GM18870 (cell line): Measurements from ENCODE around the gene ZNF385C.

Experiments
- ATAC-seq: cut with Tn5 transposase; IDR thresholded peaks from one replicate; pipeline ENCODE4 v1.9.1; 2021; ENCODE audit warnings: moderate library complexity; ENCODE audit not compliant: unreplicated experiment

ZNF385C gene

DNA sequence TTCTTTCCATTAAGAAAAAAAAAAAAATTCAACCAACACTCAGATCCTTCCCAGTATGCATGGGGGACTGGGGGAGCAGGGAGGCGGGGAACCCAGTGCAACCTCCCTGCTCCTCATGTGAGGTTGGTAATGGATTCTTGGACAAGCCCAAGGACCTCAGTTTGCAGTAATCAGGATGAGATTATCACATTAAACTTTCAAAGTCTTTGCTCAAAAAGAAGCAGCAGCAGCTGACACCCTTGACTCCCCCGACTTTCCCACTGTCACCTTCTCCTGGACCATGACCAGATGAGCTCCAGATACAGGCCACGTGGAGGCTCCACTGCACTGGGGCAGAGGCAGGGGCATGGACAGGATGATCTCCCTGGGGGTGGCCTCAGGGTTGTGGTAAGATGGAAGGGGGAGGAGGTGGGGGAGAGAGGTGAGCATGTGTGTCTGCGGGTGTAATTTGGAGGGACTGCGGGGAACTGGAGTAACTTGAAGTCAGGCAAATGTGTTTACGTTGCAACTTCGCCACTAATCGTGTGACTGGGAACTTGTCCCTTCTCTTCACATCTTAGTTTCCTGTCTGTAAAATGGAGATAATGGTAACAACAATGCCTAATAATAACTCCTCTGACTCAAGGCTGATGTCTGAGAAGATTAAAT lies 19.8 kb downstream of the ZNF385C start:
- no peak for ATAC-seq

DNA sequence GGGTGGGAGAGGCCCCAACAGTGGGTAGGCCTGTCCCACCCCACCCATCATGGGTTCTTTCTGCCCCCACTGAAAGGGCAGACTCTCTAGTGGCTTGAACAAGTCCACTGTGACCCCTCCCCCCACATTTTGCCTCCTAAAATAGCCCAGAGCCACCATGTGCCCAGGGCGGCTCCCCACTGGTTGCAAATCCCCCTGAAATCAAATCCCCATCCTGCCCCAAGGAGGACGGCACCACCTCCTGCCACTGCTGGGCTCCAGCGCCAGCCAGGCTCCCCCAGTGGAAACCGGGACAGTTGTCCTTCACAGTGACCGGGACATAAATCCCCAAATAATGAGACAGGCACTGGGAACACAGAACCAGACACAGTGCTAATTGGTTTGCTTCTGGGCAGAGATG lies 20.5 kb downstream of the ZNF385C start:
- no peak for ATAC-seq

DNA sequence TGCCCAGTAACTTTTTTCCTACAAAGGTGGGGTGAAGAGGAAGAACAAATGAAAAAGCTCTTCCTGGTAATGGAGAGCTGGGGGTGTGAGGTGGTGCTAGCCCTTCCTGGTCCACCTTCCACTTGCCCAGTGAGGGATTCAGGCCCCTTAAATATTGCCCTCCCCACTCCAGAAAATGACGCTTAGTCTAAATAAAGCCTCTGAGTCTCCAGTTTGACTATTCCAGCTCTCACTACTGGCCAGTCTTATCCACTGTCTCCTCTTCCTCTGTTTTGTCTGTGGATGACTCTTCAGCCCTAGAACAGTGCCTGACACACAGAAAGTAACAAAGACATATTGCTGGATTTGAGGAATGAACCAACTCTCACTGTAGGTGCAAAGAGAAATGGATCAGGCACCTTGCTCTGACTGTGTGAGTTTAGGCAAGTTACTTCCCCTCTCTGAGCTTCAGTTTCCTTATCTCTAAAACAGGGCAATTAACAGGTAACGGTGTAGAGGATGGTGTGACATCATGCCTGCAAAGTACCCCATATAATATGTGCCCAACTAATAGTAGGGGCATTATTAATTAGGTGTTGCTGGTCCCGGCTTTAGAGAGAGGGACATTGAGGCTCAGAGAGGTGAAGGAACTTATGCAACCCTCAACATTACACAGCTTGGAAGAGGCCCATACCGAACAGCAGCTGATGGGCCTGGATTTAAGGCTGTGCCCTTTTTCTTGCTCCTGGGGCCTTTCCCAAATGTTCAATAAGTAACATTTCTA lies 21.3 kb downstream of the ZNF385C start:
- no peak for ATAC-seq

GRCh38 chr17:42075789-42076188 lies 22.5 kb downstream of the ZNF385C start:
- no peak for ATAC-seq

GRCh38 chr17:42072323-42073187 lies 25.7 kb downstream of the ZNF385C start:
- ATAC-seq, result no peak

GRCh38 chr17:42071810-42072209 lies 26.5 kb downstream of the ZNF385C start:
- ATAC-seq, result no peak

DNA sequence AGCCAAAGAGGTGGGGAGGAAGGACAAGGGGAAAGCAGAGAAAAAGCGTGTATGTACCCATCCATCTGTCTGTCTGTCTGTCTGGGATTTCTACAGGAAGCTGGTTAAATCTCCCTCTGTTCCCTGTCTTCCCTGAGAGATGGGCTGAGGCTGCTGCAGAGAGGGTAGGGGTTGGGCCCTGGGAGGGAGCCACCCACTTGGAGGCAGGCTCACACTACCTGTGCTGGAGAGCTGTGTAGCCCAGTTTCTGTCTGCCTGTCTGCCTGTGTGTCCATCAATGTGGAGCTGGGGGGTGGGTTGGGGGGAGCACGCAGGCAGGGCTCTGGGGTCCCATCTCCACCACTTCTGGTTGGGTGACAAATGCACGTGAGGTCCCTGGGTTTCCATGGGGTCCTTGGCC lies 29.3 kb downstream of the ZNF385C start:
- ATAC-seq, result no peak

GRCh38 chr17:42067371-42068091 lies 30.7 kb downstream of the ZNF385C start:
- ATAC-seq, result no peak

DNA sequence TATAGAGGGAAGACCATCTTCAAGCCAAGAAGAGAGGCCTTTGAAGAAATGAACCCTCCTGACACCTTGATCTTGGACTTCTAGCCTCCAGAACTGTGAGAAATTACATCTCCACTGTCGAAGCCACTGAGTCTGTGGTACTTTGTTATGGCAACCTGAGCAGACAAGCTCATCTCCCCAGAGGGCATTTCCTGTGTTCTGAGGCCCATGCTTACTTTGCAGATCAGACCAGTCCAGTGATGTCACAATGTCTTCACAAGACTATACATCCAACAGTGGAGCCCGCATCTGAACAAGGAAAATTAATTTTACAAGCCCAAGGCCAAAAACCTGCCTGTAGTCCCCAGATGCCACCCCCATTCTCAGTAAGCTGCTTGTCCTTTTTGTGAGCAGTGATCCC lies 33.1 kb downstream of the ZNF385C start:
- no peak for ATAC-seq

- ATAC-seq, result no peak
Observed at GRCh38 chr17:42062681-42063080, 35.6 kb downstream of the ZNF385C start.

GRCh38 chr17:42061646-42062487 lies 36.4 kb downstream of the ZNF385C start:
- ATAC-seq, result no peak

- ATAC-seq, result no peak
Observed at GRCh38 chr17:42060231-42060630, 38.0 kb downstream of the ZNF385C start.

GRCh38 chr17:42059815-42060214 lies 38.5 kb downstream of the ZNF385C start:
- no peak for ATAC-seq

DNA sequence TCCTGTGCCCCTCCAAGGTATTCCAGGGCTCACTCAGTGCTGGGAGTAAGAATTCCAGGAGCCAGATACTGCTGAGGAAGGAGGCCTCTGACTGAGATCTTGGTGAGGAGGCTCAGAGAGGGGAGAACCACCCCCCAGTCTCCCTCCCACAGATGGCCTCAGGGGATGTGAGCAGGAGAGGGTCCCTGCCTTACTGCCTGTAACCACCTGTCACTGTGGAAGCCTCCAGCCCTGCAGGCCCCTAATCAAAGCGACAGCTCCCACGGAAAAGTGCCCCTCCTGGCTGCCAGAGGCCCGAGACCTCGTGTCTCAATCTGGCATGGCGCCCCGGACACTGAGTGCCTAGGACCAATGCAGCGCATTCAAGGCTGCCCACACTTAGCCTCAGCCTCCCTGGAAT lies 40.2 kb downstream of the ZNF385C start:
- ATAC-seq, result no peak

- no peak for ATAC-seq
Observed at GRCh38 chr17:42056635-42057034, 41.6 kb downstream of the ZNF385C start.

GRCh38 chr17:42055496-42055895 lies 42.8 kb downstream of the ZNF385C start:
- no peak for ATAC-seq

DNA sequence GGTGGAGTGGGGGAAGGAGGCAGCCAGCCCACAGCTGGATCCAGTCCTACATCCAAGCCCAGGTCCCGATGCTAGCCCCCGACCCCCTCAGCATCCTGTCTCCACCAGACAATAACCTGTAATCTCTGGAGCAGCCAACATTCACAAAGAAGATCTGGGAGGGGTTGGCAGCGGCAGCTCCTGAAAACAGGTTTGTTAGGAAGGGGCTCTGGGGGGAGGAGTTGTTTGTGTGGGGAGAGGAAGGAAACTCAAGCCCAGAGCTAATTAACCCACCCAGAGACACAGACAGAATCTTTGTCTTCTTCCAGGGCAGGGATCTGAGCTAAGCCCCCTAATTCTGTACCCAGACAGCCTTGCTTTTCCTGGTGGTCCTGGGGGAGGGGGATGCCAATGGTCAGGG lies 43.2 kb downstream of the ZNF385C start:
- no peak for ATAC-seq

GRCh38 chr17:42053731-42054500 lies 44.4 kb downstream of the ZNF385C start:
- no peak for ATAC-seq

DNA sequence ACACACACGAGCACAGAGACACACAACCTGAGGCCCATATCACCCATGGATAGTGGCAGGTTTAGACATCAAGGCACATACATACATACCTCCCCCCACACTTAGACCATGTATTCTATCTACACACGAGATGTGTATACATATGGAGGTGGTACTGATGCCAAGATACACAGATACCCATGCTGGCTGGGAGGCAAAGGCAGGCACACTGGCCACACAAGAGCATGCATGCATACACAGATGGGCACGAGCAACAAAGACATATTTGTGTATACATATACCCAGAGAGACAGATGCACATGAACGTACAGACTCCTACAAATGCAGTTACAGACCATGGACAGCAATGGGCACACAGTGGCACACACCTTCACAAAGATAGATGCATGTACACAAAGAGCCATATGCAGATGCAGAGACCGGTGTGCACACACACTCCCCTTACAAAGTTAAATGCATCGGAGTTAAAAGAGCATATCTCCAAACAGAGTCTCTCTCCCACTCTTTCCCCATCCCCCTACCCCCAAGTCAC lies 45.9 kb downstream of the ZNF385C start:
- no peak for ATAC-seq
